ENCODE results near the gene ZNF155.

ZNF155 gene

GRCh38 chr19:44025217-44025936 is 41.4 kb downstream of the ZNF155 start, which contains the start of gene ZNF222 (continued):
- TF ChIP-seq ZNF148 (tag by site-specific recombination; IDR thresholded peaks at IDR 0.05; ENCODE audit: borderline replicate concordance): no peak
- peak; percentile 85 for TF ChIP-seq OVOL3 (tag by site-specific recombination; IDR thresholded peaks at IDR 0.05)
- TF ChIP-seq GLIS1 (tag by site-specific recombination; IDR thresholded peaks at IDR 0.05): peak; percentile 46; the same call in 1 of the 2 replicates
- no peak for TF ChIP-seq ZNF785 (tag by site-specific recombination; IDR thresholded peaks at IDR 0.05)
- 0 out of 2 replicates have a peak, but pooled peaks have one; percentile 18 for TF ChIP-seq ZNF324 (tag by site-specific recombination; IDR thresholded peaks at IDR 0.05)
- TF ChIP-seq KLF16 (tag by site-specific recombination; IDR thresholded peaks at IDR 0.05): peak; percentile 83; the same call in 1 of the 2 replicates
- TF ChIP-seq ZNF184 (tag by site-specific recombination; IDR thresholded peaks at IDR 0.05): 0 out of 2 replicates have a peak, but pooled peaks have one; percentile 6
- peak; percentile 54 for TF ChIP-seq SP2 (tag by site-specific recombination; IDR thresholded peaks at IDR 0.05)
- no peak for TF ChIP-seq ZNF530 (tag by site-specific recombination; IDR thresholded peaks at IDR 0.05; ENCODE audit: low read depth)
- TF ChIP-seq ZNF449 (tag by site-specific recombination; IDR thresholded peaks at IDR 0.05): peak; percentile 60; the same call in 1 of the 2 replicates
- peak; percentile 94; the same call in 1 of the 2 replicates for TF ChIP-seq ZBTB20 (tag by site-specific recombination; IDR thresholded peaks at IDR 0.05)
- no peak for TF ChIP-seq ZNF292 (tag by site-specific recombination; IDR thresholded peaks at IDR 0.05; ENCODE audit: borderline replicate concordance, low read depth)
- TF ChIP-seq ZNF398 (tag by site-specific recombination; IDR thresholded peaks at IDR 0.05): peak; percentile 35
- peak; percentile 94 for TF ChIP-seq ZBTB7A (tag by site-specific recombination; IDR thresholded peaks at IDR 0.05; ENCODE audit: low read depth)
- TF ChIP-seq ZEB2 (tag by site-specific recombination; IDR thresholded peaks at IDR 0.05): peak; percentile 61
- TF ChIP-seq ZBTB26 (tag by site-specific recombination; optimal IDR thresholded peaks at IDR 0.05): peak; percentile 31
- peak; percentile 94 for TF ChIP-seq ZNF76 (tag by site-specific recombination; IDR thresholded peaks at IDR 0.05; ENCODE audit: borderline replicate concordance, low read depth)
- TF ChIP-seq ZNF658 (tag by site-specific recombination; IDR thresholded peaks at IDR 0.05): no peak
- TF ChIP-seq ZNF629 (tag by site-specific recombination; IDR thresholded peaks at IDR 0.05): peak; percentile 100
- TF ChIP-seq SP3 (tag by site-specific recombination; IDR thresholded peaks at IDR 0.05): peak; percentile 48; the same call in 1 of the 2 replicates
- no peak for TF ChIP-seq BCL6B (tag by site-specific recombination; IDR thresholded peaks at IDR 0.05)
- no peak for TF ChIP-seq ZNF830 (tag by site-specific recombination; IDR thresholded peaks at IDR 0.05; ENCODE audit: low read depth)
- TF ChIP-seq GFI1B (tag by site-specific recombination; IDR thresholded peaks at IDR 0.05): no peak
- TF ChIP-seq ZFP37 (tag by site-specific recombination; IDR thresholded peaks at IDR 0.05): peak; percentile 63; the same call in 1 of the 2 replicates
- TF ChIP-seq ZBTB6 (tag by site-specific recombination; IDR thresholded peaks at IDR 0.05): peak; percentile 62; the same call in 1 of the 2 replicates
- no peak for TF ChIP-seq ZNF274 (IDR thresholded peaks at IDR 0.05; ENCODE audit: low read length)
- TF ChIP-seq ZNF274 (tag by site-specific recombination; IDR thresholded peaks at IDR 0.05; ENCODE audit: borderline replicate concordance): no peak
- TF ChIP-seq SCRT2 (tag by site-specific recombination; IDR thresholded peaks at IDR 0.05): no peak
- peak; percentile 72 for TF ChIP-seq BCL11B (tag by site-specific recombination; IDR thresholded peaks at IDR 0.05; ENCODE audit: low read depth)
- TF ChIP-seq ZNF266 (tag by site-specific recombination; IDR thresholded peaks at IDR 0.05; ENCODE audit: low read depth): no peak
- peak; percentile 40; the same call in 1 of the 2 replicates for TF ChIP-seq GLIS2 (tag by site-specific recombination; IDR thresholded peaks at IDR 0.05)
